Measurements from ENCODE around the gene WDFY2.
"Not testable (repeated sequence)": the region's sequence is repeated elsewhere in the genome, so short reads cannot be mapped to it uniquely, and the experiment has no call there.

Gene WDFY2, protein sequence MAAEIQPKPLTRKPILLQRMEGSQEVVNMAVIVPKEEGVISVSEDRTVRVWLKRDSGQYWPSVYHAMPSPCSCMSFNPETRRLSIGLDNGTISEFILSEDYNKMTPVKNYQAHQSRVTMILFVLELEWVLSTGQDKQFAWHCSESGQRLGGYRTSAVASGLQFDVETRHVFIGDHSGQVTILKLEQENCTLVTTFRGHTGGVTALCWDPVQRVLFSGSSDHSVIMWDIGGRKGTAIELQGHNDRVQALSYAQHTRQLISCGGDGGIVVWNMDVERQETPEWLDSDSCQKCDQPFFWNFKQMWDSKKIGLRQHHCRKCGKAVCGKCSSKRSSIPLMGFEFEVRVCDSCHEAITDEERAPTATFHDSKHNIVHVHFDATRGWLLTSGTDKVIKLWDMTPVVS

DNA sequence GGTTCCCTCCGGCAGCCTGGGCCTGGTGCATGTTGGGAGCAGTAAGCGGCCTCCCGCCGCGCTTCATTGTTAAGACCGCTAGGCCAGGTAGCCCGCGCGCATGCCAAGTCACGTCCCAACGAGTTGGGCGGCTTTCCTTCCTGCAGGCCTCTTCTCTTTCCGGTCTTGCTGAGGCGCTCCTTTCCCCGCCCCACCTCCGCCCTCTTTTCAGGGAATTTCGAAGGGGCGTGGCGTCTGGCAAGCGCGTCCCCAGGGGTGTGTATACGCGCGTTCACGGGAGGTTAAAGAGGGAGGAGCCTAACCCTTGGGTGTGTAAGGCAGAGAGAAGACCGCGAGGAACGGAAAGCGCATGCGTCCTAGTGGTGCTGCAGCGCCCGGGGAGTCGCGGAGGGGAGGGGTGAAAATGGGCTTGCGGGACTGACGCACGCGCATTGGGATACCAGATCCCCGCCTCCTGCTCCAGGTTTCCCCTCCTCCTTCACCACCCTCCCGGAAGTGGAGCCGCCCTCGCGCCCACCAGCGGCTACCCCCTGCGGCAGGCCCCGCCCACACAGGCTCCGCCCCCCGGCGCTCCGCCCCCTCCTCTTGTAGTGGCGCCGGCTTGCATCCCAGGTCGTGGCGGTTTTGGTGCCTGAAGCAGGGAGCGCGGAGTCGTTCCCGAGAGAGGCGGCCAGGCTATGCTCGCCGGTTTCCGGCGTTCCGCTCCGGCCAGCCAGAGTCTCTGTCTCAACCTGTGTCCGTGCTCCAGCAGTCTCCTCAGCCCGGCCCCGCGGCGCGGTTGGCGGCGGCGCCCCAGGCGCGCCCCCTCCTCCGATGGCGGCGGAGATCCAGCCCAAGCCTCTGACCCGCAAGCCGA lies at the start of gene WDFY2:
TSS of gene WDFY2 (plus strand) at position 588 of the 856 bp plus-strand sequence. CDS start at position 814, 226 bp downstream.
- H3K4me1 ChIP-seq (ENCODE audit: control insufficient read depth, low read depth, low read length): peaks cover 32% of the 10 kb centered on the region
- no peaks in the 10 kb centered on the region for H3K27me3 ChIP-seq (ENCODE audit: control insufficient read depth, insufficient read depth, low read length)
- H3K36me3 ChIP-seq (ENCODE audit: control insufficient read depth, low read depth, low read length): no peaks in the 10 kb centered on the region
- peak within 1 kb of the TSS; percentile 2 for H3K27ac ChIP-seq (ENCODE audit: low read length)
- peak within 1 kb of the TSS; percentile 73 for H3K9ac ChIP-seq (ENCODE audit: low read length)
- peak within 1 kb of the TSS; percentile 81 for H3K4me3 ChIP-seq (ENCODE audit: low read length)
- H3K9me3 ChIP-seq (ENCODE audit: control insufficient read depth, low read depth, low read length): no peaks in the 10 kb centered on the region

DNA sequence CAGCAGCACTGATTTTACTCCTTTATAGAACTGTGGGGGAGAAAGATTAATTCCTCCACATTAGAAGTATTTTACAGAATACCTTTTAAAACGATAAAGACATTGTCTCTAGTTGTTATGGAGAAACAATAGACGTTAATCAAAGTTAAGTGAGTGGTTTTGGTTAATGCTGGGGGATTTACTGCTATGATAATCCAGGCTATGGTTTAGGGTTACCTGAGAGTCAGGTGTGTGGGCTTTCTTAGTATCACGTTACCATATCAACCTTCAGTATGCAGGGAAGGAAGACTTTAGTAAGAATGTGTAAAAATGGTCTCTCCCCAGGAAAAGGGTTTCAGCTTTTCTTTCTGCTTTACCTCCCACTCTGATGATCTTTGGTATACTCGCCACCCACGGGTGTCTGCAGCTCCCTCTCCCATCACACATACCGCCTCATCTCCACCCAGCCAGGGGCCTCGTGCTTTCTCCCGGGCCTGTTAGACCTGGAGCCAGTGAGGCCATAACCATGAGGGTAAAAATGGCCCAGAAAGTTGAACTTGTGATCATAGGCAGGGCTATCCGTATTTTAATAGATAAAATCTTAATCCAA lies 45.6 kb upstream of the WDFY2 start:
- Histone ChIP-seq H3K9me3 (ENCODE audit: control insufficient read depth, low read depth, low read length) (no peaks in the 10 kb centered on the region), H3K9ac (ENCODE audit: low read length) (no peak overlapping the region), H3K27me3 (ENCODE audit: control insufficient read depth, insufficient read depth, low read length) (no peaks in the 10 kb centered on the region), H3K27ac (ENCODE audit: low read length) (no peak overlapping the region), H3K4me3 (ENCODE audit: low read length) (no peak overlapping the region), H3K36me3 (ENCODE audit: control insufficient read depth, low read depth, low read length) (no peaks in the 10 kb centered on the region), H3K4me1 (ENCODE audit: control insufficient read depth, low read depth, low read length) (peaks cover 12% of the 10 kb centered on the region)

DNA sequence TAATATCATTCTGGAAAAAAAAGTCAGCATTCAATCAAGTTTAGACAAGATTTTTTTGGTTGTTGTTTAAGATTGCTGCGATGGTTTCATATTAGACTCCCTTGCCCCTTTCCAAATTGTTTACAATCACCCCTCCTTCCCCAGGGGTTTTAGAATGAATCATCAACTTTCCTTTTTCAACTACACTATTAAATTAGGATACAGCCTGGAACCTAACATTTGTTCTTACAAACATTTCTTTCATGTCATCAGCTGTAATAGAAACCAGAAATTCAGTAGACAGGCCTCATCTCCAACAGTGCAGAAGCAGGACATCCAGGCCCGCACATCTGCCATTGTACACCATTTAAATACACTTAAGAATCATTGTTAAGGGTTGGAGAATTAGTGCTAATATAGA lies 44.4 kb upstream of the WDFY2 start:
- no peaks in the 10 kb centered on the region for H3K27me3 ChIP-seq (ENCODE audit: control insufficient read depth, insufficient read depth, low read length)
- peaks cover 12% of the 10 kb centered on the region for H3K4me1 ChIP-seq (ENCODE audit: control insufficient read depth, low read depth, low read length)
- no peaks in the 10 kb centered on the region for H3K36me3 ChIP-seq (ENCODE audit: control insufficient read depth, low read depth, low read length)
- H3K9me3 ChIP-seq (ENCODE audit: control insufficient read depth, low read depth, low read length): no peaks in the 10 kb centered on the region
- no peak overlapping the region for H3K9ac ChIP-seq (ENCODE audit: low read length)
- no peak overlapping the region for H3K4me3 ChIP-seq (ENCODE audit: low read length)
- H3K27ac ChIP-seq (ENCODE audit: low read length): no peak overlapping the region

DNA sequence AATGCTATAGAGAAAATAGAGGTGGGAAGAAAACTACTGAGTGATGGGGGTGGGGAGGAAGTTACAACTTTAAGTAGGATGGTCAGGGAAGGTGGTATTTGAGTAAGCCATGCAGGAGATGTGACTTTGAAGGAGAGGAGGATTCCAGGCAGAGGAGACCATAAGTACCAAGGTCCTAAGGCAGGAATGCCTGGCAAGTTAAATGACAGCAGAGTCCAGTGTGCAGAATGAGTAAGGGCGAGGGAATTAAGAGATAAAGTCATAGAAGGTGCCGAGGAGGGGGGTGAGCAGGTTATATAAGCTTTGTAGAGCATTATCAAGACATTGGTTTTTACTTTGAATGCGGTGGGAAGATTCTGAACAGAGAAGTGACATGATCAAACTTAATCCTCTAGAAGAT lies 43.2 kb upstream of the WDFY2 start:
- Histone ChIP-seq H3K27me3 (ENCODE audit: control insufficient read depth, insufficient read depth, low read length) (no peaks in the 10 kb centered on the region), H3K4me3 (ENCODE audit: low read length) (no peak overlapping the region), H3K9me3 (ENCODE audit: control insufficient read depth, low read depth, low read length) (no peaks in the 10 kb centered on the region), H3K9ac (ENCODE audit: low read length) (no peak overlapping the region), H3K4me1 (ENCODE audit: control insufficient read depth, low read depth, low read length) (peaks cover 12% of the 10 kb centered on the region), H3K27ac (ENCODE audit: low read length) (no peak overlapping the region), H3K36me3 (ENCODE audit: control insufficient read depth, low read depth, low read length) (no peaks in the 10 kb centered on the region)

DNA sequence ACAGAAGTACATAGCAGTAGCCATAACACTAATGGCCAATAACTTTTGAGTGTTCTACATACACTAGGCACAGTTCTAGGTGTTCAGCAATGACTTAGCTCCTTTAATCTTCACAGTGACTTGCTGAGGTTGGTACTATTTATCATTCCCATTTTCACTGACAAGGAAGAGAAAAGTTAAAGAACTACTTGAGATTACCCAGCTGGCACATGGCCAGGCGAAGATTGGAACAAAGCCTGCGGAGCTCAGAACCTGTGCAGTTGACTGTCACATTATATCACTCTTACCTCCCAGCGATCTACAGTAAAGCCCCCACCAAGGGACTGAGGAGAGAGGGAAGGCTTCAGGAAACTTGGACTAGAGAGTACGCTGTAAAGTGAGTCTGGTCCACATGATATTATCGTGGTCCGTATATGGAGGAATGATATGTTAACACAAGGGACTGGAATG lies 42.4 kb upstream of the WDFY2 start:
- Histone ChIP-seq H3K9ac (ENCODE audit: low read length) (no peak overlapping the region), H3K4me1 (ENCODE audit: control insufficient read depth, low read depth, low read length) (peaks cover 12% of the 10 kb centered on the region), H3K4me3 (ENCODE audit: low read length) (no peak overlapping the region), H3K27ac (ENCODE audit: low read length) (no peak overlapping the region), H3K36me3 (ENCODE audit: control insufficient read depth, low read depth, low read length) (no peaks in the 10 kb centered on the region), H3K9me3 (ENCODE audit: control insufficient read depth, low read depth, low read length) (no peaks in the 10 kb centered on the region), H3K27me3 (ENCODE audit: control insufficient read depth, insufficient read depth, low read length) (no peaks in the 10 kb centered on the region)

DNA sequence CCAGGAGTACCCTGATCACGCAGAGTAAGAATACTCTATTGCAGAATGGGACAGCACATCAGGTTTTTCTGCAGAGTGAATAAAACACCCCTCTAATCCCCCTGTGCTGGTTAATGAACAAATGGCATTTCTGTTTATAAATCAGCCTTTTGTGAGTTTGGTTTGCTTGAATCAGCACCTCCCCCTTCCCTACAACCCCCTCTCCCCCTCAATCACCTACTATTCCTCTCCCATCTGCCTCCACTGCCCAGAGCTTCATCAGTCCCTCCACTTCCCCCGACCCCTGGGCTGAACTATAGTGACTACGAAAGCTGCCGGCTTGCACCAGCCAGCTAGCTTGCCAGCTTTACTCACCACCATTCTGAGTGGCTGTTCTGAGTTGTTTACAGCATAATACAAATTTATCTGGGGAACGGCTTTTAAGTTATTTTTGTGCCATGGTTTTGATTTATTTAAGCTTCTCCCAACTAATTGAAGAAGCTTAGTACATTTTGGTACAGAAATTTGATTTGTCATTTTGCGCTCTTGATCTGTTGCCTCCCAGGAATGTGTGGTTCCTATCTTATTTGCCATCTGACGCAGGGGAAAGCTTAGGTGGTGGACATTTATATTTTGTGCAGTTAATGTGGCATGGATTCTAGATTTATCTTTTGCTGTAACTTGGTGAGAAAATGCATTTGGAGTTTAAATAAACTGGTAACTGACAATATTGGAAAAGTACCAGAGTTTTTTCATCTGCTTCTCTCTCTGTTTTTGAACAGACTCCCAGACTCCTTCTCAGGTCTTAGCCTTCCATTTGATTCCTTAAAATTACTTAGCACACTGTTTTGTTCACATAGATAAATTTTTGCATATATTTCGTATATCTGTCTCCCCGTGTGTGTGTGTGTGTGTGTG lies 41.7 kb upstream of the WDFY2 start:
- H3K4me3 ChIP-seq (ENCODE audit: low read length): no peak overlapping the region
- no peaks in the 10 kb centered on the region for H3K36me3 ChIP-seq (ENCODE audit: control insufficient read depth, low read depth, low read length)
- H3K9me3 ChIP-seq (ENCODE audit: control insufficient read depth, low read depth, low read length): no peaks in the 10 kb centered on the region
- peaks cover 12% of the 10 kb centered on the region for H3K4me1 ChIP-seq (ENCODE audit: control insufficient read depth, low read depth, low read length)
- no peak overlapping the region for H3K9ac ChIP-seq (ENCODE audit: low read length)
- no peak overlapping the region for H3K27ac ChIP-seq (ENCODE audit: low read length)
- H3K27me3 ChIP-seq (ENCODE audit: control insufficient read depth, insufficient read depth, low read length): no peaks in the 10 kb centered on the region

DNA sequence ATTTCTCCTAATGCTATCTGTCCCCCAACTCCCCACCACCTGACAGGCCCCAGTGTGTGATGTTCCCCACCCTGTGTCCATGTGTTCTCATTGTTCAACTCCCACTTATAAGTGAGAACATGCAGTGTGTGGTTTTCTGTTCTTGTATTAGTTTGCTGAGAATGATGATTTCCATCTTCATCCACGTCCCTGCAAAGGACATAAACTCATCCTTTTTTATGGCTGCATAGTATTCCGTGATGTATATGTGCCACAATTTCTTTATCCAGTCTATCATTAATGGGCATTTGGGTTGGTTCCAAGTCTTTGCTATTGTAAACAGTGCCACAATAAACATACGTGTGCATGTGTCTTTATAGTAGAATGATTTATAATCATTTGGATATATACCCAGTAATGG lies 38.8 kb upstream of the WDFY2 start:
- not testable (repeated sequence) for H3K9me3 ChIP-seq (ENCODE audit: control insufficient read depth, low read depth, low read length); H3K36me3 ChIP-seq (ENCODE audit: control insufficient read depth, low read depth, low read length); H3K27ac ChIP-seq (ENCODE audit: low read length); H3K9ac ChIP-seq (ENCODE audit: low read length); H3K4me3 ChIP-seq (ENCODE audit: low read length); H3K4me1 ChIP-seq (ENCODE audit: control insufficient read depth, low read depth, low read length); H3K27me3 ChIP-seq (ENCODE audit: control insufficient read depth, insufficient read depth, low read length)

DNA sequence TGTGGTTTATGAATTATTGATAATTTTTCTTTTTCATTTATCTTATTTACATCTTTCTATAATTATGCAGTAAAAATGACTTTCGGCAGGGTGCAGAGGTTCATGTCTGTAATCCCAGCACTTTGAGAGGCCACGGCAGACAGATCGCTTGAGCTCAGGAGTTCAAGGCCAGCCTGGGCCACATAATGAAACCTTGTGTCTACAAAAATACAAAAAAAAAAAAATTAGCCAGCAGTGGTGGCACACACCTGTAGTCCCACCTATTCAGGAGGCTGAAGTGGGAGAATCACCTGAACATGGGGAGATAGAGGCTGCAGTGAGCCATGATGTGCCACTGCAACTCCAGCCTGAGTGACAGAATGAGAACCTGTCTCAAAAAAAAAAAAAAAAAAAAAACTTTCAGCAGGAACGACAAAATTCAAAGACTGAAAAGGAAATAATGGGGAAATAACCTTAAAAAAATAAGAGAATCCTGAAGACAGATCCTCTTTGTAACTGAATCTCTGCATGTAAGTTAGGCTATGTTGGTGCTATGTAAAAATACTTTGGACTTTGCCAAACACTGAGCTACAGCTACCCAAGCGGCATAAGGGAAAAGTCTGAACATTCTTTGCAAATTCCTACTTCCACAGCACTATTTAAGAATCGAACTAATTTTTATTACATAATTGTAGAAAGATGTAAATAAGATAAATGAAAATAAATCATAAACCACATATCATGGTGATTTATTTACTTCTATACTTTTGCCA lies 36.7 kb upstream of the WDFY2 start:
- Histone ChIP-seq H3K9me3 (ENCODE audit: control insufficient read depth, low read depth, low read length) (no peaks in the 10 kb centered on the region), H3K27me3 (ENCODE audit: control insufficient read depth, insufficient read depth, low read length) (no peaks in the 10 kb centered on the region), H3K27ac (ENCODE audit: low read length) (no peak overlapping the region), H3K4me3 (ENCODE audit: low read length) (no peak overlapping the region), H3K36me3 (ENCODE audit: control insufficient read depth, low read depth, low read length) (no peaks in the 10 kb centered on the region), H3K9ac (ENCODE audit: low read length) (no peak overlapping the region), H3K4me1 (ENCODE audit: control insufficient read depth, low read depth, low read length) (peaks cover 2% of the 10 kb centered on the region)

DNA sequence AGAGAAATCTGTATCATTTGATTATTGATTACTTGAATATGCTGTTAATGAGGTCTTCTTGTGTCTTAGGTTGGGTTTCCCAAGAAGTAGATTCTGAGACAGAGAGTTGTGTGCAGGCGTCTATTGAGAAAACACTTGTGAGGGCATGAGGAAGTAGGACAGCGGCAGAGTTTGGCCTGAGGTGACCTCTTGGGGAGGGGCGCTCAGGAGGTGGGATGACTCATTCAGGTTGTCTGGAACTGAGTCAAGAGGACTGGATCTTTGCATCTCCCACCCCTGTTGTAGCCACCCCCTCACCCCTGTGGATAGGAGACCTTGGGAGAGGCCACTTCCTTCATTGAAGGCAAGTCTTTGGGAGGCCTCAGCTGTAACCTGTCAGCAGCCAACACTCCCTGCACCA lies 35.2 kb upstream of the WDFY2 start:
- Histone ChIP-seq H3K9ac (ENCODE audit: low read length) (no peak overlapping the region), H3K27me3 (ENCODE audit: control insufficient read depth, insufficient read depth, low read length) (no peaks in the 10 kb centered on the region), H3K9me3 (ENCODE audit: control insufficient read depth, low read depth, low read length) (no peaks in the 10 kb centered on the region), H3K27ac (ENCODE audit: low read length) (no peak overlapping the region), H3K36me3 (ENCODE audit: control insufficient read depth, low read depth, low read length) (no peaks in the 10 kb centered on the region), H3K4me1 (ENCODE audit: control insufficient read depth, low read depth, low read length) (no peaks in the 10 kb centered on the region), H3K4me3 (ENCODE audit: low read length) (no peak overlapping the region)

DNA sequence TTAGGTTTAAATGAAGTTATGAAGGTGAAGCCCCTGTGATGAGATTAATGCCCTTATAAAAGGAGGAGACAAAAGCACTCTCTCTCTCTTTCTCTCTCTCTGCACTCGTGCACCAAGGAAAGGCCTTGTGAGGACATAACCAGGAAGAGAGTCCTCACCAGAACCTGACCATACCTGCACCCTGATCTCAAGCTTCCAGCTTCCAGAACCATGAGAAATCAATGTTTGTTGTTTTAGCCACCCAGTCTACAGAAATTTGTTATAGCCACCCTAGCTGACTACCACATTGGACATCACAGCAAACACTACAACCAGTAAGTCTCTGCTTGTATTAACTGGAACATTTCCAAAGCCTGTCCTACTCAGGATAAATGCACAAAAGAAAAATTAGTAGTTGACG lies 34.7 kb upstream of the WDFY2 start:
- Histone ChIP-seq H3K4me3 (ENCODE audit: low read length) (no peak overlapping the region), H3K4me1 (ENCODE audit: control insufficient read depth, low read depth, low read length) (no peaks in the 10 kb centered on the region), H3K27ac (ENCODE audit: low read length) (no peak overlapping the region), H3K9me3 (ENCODE audit: control insufficient read depth, low read depth, low read length) (no peaks in the 10 kb centered on the region), H3K27me3 (ENCODE audit: control insufficient read depth, insufficient read depth, low read length) (no peaks in the 10 kb centered on the region), H3K9ac (ENCODE audit: low read length) (no peak overlapping the region), H3K36me3 (ENCODE audit: control insufficient read depth, low read depth, low read length) (no peaks in the 10 kb centered on the region)

Measured in iPS-18a (cell line).